GM19467 (cell line): ENCODE results near the gene FEZF1.

ENCODE experiments used
- ATAC-seq: cut with Tn5 transposase; IDR thresholded peaks from one replicate; pipeline ENCODE4 v1.9.1; 2021; ENCODE audit warnings: mild to moderate bottlenecking, moderate library complexity; ENCODE audit not compliant: unreplicated experiment

The FEZF1 gene

DNA sequence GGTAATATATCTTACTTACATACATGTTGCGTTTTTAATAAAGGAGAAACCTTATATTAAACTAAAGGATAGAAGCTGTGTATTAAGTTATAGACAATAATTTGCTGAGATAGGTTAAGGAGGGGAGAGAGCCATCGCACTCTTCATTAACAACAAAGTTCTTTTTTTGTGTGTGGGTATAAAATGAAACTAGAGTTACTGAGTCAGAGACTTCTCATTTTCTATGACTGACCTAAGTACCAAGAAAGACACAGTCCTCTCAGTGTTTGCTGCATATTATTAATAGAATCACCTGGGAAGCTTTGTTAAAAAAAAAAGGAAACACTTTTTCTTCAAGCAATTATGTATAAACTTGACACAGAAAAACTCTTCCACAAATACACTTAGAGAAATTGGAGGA is 31.4 kb downstream of the FEZF1 start:
- ATAC-seq, result no peak

DNA sequence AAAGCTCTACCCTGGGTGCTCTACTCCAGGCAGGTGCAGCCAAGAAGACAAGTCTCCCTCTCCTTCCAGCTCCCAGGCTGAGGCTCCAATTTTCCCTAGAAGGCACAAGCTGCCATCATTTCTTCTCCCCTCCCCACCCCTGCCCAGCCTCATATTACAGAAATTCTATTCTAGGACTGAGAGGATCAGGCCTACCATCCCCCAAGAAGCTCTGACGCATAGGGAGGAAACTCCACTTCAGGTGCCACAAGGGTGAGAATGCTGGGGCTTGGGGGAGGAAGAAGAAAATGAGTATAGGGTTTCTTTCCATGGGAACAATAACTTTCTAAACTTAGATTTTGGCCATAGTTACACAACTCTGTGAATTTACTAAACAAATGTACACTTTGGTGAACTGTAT is 35.3 kb downstream of the FEZF1 start:
- ATAC-seq, result no peak

DNA sequence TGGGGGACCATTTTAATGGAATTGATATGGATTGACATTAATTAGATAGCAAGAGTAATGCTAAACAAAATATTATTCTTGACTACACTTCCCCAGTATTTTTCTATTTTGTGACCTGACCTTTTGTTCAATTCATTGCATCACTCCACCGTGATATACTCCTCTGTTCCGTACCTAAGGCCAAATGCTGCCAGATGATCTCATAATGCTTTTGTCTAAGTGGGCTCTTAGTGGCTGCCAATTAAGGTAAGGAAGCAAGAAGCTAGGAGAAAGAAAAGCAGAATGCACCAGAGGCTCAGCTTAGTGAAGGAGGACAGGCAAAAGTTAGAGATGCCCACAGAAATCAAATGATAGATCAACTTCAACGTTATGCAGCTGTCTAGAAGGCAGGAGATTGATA is 36.4 kb downstream of the FEZF1 start:
- ATAC-seq, result no peak

DNA sequence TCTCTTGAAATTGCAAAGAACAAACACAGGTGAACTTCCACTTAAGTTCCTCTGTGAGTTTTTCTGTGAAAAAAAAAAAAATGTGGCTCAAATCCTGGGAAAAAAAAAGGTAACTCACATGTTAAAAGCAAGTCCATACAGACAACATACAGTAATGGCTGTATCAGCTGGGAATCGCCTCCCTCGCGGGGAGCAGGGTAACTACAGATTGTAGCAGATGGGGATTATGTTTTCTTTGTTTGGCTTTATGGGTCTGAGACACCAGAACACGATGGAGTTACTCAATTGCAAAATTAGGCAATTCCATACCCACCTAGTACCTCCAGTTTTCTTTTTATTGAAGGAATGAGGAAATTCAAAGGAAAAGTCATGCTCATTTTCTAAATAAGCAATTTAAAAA is 42.3 kb downstream of the FEZF1 start:
- ATAC-seq, result no peak

DNA sequence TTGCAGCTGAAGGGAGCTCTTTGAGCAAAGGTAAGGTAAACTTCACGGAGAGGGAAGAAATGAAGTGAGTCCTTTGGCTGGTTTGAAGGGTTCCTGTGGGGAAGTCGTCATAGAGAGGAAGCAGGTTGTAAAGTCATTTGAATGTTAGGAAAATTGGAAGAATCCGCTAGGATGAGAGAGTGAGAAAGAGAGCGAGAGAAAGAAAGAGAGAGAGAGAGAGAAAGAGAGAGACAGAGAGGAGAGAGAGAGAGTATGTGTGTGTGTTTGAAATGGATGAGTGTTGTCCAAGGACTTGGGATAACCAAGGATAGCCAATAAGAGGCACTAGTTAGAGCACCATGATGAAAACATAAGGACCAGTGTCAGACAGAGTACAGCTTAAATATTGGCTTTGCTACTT is 43.1 kb downstream of the FEZF1 start:
- no peak for ATAC-seq

DNA sequence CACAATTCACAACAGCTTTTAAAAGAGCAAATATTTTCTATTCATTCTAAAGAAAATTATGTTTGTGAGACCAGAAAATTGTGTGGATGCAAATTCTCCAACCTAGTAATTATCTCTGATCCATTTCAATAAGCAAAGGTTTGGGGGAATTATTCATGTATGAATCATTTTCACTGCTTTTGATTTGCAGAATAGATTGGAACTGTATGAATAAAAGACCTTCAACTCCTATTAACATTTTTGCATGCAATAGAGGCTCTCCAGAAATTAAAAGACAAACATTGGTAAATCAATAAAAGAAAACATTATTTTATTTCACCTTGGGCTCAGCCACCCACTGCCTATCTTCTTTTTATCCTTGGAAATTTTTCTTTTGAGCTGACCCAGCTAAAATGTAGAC is 43.5 kb downstream of the FEZF1 start:
- no peak for ATAC-seq

DNA sequence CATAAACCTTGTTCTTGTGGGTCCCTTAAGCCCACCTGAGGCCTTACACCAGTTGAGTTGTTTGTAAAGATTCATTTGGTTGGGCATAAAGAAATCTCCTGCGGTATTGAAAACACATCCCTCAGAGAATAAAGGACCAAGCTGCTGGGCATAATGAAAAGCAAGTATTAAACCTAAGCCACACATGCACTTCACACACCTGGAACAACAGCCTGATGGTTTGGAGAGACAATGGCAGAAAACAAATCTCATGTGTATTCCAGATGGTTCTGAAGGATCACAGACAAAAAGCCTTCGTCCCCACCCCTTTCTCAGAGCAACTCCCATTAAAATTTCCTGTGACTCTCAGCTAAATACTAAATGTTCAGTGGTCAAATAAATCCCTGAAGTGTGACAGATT is 44.2 kb downstream of the FEZF1 start:
- ATAC-seq, result no peak

DNA sequence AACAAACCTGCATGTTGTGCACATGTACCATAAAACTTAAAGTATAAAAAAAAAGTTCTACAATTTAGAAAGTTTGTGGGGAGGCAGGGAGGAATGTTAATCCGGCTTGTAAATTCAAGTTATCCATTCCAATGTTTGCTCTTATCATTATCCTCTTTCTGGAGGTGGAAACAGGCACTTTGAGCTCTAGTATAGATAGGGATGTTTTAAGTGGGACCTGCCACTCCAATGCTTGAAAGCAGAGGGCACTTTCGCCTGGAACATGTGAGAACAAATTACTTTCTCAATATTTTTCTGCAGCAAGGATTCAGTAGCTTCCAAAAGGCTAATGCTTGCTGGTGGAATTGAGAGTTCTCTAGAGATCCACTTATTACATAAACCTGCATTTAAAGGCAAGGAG is 45.6 kb downstream of the FEZF1 start:
- no peak for ATAC-seq

DNA sequence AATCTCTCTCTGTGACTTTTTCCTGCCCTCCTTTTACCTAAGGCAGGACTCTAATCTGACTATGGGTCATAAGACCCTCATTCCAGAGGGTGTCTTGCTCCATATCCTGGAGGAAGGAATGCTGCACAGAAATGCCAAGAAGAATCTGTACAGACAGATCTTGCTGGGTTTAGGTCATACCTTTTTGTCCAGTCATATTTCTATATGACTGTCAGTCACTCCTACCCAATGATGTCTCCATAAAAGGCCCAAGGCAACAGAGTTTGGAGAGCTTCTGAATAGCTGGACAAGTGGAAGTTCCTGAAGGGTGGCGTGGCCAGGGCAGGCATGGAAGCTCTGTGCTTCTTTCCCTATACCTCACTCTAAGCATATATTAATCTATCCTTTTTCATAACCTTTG is 47.5 kb downstream of the FEZF1 start:
- no peak for ATAC-seq

DNA sequence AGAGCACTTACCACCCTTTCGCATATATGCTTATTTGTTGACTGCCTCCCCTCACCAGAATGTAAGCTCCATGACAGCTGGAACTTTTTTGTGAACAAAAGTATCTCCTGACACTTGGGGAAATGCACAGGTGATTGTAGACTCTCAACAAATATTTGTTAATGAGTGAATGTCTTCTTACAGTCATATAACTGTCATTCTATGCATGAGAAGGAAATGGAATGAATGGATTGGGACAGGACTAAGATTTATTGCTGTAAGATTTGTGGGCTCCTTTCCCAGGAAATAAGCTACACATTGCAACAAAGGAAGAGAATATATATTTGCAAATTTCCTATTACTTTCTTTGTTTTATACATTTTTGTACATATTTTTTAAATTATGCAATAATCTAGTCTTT is 48.5 kb downstream of the FEZF1 start:
- ATAC-seq, result no peak

DNA sequence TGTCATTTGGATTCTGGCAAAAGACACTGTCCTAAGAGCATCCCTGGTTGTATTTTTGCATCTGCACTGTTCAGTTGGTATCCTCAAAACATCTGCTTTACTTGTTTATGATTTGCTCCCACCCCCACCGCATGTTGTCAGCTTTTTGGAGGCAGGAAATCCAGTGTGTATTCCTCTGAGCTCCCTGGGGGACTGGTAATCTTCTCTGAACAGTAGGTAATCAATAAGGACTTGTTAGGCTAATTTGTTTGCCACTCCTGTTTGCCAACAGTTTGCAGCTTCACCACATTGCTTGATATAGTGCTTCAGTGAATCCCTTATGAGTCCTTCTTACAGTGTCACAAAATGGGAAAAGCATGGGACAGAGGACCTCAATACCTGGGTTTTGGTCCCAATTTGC is 49.1 kb downstream of the FEZF1 start:
- no peak for ATAC-seq
